NCI-H2196 (cell line): ENCODE results near the gene NOL12.

ENCODE experiments used
- DNase-seq: peaks from one replicate; lab custom pipeline; 2025; ENCODE audit not compliant: unreplicated experiment; lab: John Stamatoyannopoulos, UW

NOL12 gene

DNA sequence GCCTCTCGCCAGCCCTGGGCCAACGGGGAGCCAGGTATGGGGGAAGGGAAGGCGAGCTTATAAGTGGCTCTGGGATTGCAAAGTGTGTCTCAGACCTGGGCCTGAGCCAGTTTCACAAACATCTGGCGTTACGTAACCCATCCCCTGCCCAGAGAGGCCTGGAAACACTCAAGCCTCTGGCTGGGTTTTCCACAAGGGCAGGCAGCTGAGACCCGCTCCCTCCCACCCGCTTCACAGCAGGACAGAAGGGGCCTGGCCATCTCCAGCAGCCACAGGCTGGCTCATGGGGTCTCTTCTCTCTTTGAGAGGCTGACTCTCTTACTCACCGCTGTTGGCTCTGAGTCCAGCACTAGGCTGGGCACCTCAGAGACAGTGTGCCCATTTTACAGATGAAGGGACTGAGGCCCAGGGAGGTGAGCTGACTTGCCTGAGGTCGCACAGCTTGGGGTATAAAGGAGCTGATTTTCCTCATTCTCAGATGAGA is 55.2 kb downstream of the NOL12 start:
- DNase-seq: peak; percentile 57

GRCh38 chr22:37742376-37743171 is 56.4 kb downstream of the NOL12 start:
- peak; percentile 17 for DNase-seq
